Measurements from ENCODE around the gene LRRTM3. TPM values are rescaled to one million over a fixed set of nuclear protein-coding genes. Genes with fewer than 3 reads are reported as not detected.

The LRRTM3 gene
- total RNA-seq, 1 donor from 2014 or later = not detected

DNA sequence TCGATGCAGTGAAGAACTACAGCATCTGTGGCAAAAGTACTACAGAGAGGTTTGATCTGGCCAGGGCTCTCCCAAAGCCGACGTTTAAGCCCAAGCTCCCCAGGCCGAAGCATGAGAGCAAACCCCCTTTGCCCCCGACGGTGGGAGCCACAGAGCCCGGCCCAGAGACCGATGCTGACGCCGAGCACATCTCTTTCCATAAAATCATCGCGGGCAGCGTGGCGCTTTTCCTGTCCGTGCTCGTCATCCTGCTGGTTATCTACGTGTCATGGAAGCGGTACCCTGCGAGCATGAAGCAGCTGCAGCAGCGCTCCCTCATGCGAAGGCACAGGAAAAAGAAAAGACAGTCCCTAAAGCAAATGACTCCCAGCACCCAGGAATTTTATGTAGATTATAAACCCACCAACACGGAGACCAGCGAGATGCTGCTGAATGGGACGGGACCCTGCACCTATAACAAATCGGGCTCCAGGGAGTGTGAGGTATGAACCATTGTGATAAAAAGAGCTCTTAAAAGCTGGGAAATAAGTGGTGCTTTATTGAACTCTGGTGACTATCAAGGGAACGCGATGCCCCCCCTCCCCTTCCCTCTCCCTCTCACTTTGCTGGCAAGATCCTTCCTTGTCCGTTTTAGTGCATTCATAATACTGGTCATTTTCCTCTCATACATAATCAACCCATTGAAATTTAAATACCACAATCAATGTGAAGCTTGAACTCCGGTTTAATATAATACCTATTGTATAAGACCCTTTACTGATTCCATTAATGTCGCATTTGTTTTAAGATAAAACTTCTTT lies 2.3 kb downstream of the LRRTM3 start:
- FAIRE-seq = no peak
- DNase-seq (ENCODE audit: low read depth) = no peak
- H3K27me3 ChIP-seq (ENCODE audit: control insufficient read depth, insufficient read depth, low read length) = peaks cover 10% of the 10 kb centered on the region
- H3K4me3 ChIP-seq (ENCODE audit: low read depth, low read length) = no peak overlapping the region
- no peaks in the 10 kb centered on the region for H3K36me3 ChIP-seq (ENCODE audit: control insufficient read depth, insufficient read depth, low read length)
- TF ChIP-seq, protein P1, sequence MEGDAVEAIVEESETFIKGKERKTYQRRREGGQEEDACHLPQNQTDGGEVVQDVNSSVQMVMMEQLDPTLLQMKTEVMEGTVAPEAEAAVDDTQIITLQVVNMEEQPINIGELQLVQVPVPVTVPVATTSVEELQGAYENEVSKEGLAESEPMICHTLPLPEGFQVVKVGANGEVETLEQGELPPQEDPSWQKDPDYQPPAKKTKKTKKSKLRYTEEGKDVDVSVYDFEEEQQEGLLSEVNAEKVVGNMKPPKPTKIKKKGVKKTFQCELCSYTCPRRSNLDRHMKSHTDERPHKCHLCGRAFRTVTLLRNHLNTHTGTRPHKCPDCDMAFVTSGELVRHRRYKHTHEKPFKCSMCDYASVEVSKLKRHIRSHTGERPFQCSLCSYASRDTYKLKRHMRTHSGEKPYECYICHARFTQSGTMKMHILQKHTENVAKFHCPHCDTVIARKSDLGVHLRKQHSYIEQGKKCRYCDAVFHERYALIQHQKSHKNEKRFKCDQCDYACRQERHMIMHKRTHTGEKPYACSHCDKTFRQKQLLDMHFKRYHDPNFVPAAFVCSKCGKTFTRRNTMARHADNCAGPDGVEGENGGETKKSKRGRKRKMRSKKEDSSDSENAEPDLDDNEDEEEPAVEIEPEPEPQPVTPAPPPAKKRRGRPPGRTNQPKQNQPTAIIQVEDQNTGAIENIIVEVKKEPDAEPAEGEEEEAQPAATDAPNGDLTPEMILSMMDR (IDR thresholded peaks at IDR 0.05; ENCODE audit: insufficient read depth, low read length, severe bottlenecking) = no peak

- no peaks in the 10 kb centered on the region for H3K36me3 ChIP-seq (ENCODE audit: control insufficient read depth, insufficient read depth, low read length)
- TF ChIP-seq, protein P1 (IDR thresholded peaks at IDR 0.05; ENCODE audit: insufficient read depth, low read length, severe bottlenecking) = no peak
- peaks cover 10% of the 10 kb centered on the region for H3K27me3 ChIP-seq (ENCODE audit: control insufficient read depth, insufficient read depth, low read length)
- no peak overlapping the region for H3K4me3 ChIP-seq (ENCODE audit: low read depth, low read length)
- no peak for FAIRE-seq
- no peak for DNase-seq (ENCODE audit: low read depth)
Observed at GRCh38 chr10:66928776-66929175, 2.9 kb downstream of the LRRTM3 start.

DNA sequence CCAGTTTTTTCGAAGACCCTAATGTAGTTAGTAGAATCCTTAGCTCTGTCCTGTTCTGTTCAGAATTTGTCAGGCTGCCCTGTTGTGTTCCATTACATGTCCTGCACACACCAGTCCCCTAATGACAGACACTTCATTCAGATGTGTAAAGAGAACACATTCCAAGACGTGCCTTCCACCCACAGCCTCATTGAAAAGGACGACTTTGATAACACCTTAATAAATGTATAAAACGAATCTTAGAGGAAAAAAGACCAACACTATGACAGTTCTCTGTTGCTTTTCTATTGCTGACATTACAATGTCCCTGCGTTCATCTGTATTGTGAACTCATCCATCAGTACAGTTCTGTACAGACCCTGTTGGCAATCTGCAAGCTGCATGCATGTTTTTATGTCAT lies 3.5 kb downstream of the LRRTM3 start:
- FAIRE-seq (no peak), DNase-seq (ENCODE audit: low read depth) (no peak)
- H3K27me3 ChIP-seq (ENCODE audit: control insufficient read depth, insufficient read depth, low read length) = peaks cover 10% of the 10 kb centered on the region
- H3K4me3 ChIP-seq (ENCODE audit: low read depth, low read length) = no peak overlapping the region
- no peaks in the 10 kb centered on the region for H3K36me3 ChIP-seq (ENCODE audit: control insufficient read depth, insufficient read depth, low read length)
- TF ChIP-seq, protein P1 (IDR thresholded peaks at IDR 0.05; ENCODE audit: insufficient read depth, low read length, severe bottlenecking) = no peak

- H3K4me3 ChIP-seq (ENCODE audit: low read depth, low read length) = no peak overlapping the region
- FAIRE-seq = no peak
Observed at GRCh38 chr10:66931340-66931948, 5.6 kb downstream of the LRRTM3 start.

DNA sequence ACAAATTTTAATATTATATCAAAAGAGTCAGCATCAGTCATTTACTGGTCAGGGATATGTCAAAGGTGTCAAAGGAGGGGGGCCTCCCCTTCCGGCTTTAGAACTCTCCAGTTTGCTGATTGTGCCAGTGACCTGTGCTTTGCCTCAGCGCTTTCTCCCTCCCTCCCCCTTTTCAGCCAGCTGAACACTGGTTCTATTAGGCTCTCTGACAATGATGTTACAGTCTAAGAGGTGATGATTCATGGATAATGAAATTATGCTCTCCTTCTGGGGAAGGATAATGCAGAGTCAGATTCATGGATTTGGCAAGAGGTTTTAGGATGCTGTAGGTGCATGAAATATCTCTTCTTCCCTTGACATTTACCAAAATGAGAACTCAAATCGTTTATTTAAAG lies 6.1 kb downstream of the LRRTM3 start:
- TF ChIP-seq, protein P1 (IDR thresholded peaks at IDR 0.05; ENCODE audit: insufficient read depth, low read length, severe bottlenecking) = no peak
- Histone ChIP-seq H3K36me3 (ENCODE audit: control insufficient read depth, insufficient read depth, low read length) (no peaks in the 10 kb centered on the region), H3K27me3 (ENCODE audit: control insufficient read depth, insufficient read depth, low read length) (peaks cover 9% of the 10 kb centered on the region), H3K4me3 (ENCODE audit: low read depth, low read length) (no peak overlapping the region)
- DNase-seq (ENCODE audit: low read depth) = no peak
- FAIRE-seq = no peak

More at GRCh38 chr10:66931340-66931948, 5.6 kb downstream of the LRRTM3 start:
- TF ChIP-seq, protein P1 (IDR thresholded peaks at IDR 0.05; ENCODE audit: insufficient read depth, low read length, severe bottlenecking) = peak; percentile 63
- peaks cover 9% of the 10 kb centered on the region for H3K27me3 ChIP-seq (ENCODE audit: control insufficient read depth, insufficient read depth, low read length)
- DNase-seq (ENCODE audit: low read depth) = peak; percentile 56
- H3K36me3 ChIP-seq (ENCODE audit: control insufficient read depth, insufficient read depth, low read length) = no peaks in the 10 kb centered on the region
